GM12873 (cell line): ENCODE data around the gene PUSL1.

Experiments used
- TF ChIP-seq, protein P1 (sequence below): IDR thresholded peaks from 2 replicates; pipeline ENCODE4 v1.5.1; 2012; ENCODE audit warnings: low read depth, mild to moderate bottlenecking, moderate library complexity, low read length, control low read depth; ENCODE audit not compliant: insufficient read depth; ENCODE audit errors: missing control alignments

The PUSL1 gene

DNA sequence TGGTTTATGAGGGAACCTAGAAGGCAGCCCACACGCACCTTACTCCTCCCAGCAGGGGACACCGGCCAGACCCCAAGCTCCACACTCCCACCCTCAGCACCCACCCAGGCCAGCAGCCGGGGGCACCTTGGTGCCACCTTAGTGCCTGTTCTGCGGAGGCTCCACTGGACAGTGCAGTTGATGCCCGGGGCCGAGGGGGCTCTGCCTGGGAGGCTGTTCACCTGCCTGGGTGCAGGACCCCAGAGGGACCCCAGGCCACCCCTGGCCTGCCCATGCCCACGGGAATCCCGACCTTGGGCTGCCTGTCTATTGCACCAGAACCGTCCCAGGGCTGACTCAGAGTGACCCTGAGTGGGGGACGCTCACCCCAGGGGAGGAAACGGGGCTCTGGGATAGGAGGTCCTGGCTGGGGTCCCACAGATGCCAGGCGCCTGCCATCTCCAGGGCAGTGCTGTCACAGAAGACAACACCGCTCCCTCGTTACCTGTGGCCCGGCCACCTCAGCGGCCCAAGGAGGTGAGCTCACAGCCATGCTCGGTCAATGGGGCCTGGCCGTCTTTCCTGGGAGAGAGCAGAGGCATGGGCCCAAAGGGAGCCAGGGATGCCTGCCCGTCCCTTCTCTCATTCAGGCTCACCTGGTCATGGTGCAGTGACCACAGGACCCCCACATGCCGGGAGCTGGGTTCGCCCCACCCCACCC, 27.5 kb upstream of the PUSL1 start:
- TF ChIP-seq, protein P1, sequence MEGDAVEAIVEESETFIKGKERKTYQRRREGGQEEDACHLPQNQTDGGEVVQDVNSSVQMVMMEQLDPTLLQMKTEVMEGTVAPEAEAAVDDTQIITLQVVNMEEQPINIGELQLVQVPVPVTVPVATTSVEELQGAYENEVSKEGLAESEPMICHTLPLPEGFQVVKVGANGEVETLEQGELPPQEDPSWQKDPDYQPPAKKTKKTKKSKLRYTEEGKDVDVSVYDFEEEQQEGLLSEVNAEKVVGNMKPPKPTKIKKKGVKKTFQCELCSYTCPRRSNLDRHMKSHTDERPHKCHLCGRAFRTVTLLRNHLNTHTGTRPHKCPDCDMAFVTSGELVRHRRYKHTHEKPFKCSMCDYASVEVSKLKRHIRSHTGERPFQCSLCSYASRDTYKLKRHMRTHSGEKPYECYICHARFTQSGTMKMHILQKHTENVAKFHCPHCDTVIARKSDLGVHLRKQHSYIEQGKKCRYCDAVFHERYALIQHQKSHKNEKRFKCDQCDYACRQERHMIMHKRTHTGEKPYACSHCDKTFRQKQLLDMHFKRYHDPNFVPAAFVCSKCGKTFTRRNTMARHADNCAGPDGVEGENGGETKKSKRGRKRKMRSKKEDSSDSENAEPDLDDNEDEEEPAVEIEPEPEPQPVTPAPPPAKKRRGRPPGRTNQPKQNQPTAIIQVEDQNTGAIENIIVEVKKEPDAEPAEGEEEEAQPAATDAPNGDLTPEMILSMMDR: no peak

DNA sequence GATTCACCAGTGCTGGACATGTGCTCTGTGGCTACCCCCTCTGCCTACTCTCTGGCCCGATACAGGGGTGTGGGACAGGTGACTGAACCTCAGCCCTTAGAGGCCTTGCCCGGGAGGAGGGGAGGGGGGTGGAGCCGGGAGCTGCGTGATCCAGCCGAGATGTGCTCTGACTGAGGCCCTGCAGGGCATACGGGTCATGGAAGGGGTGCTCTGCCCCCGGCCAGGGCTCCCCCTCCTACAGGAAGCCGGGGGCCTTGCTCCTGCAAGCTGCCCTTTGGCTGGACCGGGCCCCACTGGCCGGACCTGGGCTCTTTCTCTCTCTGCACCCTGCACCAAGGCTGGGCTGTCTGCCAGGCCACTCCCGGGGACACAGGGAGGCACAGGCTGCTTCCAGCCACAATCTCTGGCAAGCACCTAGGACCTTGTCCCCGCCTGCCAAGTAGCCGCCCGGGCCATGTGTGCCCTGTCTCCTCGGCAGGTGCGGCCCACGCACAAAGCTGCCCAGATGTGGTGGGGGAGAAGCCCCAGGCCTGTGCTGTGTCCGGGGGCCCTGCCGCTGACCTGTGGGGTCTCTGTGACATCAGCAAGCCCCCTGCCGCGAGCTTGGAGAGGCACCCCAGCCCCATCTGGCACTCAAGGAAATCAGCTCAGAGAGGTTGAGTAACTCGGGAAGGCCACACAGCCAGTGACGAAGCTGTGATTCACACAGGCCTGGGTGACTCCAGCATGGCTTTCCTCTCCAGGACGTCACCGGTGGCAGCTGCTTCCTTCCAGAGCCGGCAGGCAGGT, 26.7 kb upstream of the PUSL1 start:
- TF ChIP-seq, protein P1: no peak

DNA sequence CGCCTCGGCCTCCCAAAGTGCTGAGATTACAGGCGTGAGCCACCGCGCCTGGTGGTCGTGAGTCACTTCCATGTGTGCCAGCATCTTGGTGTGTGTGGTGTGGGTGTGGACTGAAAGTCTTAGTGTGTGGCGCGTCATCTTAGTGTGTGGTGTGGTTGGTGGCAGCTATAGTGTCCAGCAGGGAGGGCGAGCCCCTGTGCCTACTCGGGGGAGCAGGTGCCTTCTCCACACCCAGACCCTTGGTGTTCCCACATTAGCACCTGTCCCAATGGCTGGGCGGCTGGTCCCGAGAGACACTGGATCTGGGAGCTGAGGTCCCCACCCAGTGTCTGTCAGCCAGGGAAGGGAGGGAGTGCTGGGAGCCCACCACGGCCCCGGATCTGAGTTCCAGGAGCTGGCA, 25.4 kb upstream of the PUSL1 start:
- TF ChIP-seq, protein P1: no peak

DNA sequence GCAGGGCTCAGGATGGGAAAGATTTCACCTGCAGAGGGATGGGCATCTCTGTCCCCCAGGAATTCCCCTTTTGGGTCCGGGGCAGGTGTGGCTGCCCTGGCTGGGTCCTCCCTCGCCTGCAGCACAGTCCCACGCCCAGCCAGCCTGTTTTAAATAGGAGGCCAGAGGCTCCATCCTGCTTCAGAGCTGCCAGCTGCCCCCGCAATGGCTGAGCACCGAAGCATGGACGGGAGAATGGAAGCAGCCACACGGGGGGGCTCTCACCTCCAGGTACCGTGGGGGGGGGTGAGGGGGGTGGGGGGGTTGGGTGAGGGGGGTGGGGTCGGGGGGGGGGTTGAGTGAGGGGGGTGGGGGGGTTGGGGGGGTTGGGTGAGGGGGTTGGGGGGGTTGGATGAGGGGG, 24.6 kb upstream of the PUSL1 start:
- TF ChIP-seq, protein P1: peak; percentile 3

DNA sequence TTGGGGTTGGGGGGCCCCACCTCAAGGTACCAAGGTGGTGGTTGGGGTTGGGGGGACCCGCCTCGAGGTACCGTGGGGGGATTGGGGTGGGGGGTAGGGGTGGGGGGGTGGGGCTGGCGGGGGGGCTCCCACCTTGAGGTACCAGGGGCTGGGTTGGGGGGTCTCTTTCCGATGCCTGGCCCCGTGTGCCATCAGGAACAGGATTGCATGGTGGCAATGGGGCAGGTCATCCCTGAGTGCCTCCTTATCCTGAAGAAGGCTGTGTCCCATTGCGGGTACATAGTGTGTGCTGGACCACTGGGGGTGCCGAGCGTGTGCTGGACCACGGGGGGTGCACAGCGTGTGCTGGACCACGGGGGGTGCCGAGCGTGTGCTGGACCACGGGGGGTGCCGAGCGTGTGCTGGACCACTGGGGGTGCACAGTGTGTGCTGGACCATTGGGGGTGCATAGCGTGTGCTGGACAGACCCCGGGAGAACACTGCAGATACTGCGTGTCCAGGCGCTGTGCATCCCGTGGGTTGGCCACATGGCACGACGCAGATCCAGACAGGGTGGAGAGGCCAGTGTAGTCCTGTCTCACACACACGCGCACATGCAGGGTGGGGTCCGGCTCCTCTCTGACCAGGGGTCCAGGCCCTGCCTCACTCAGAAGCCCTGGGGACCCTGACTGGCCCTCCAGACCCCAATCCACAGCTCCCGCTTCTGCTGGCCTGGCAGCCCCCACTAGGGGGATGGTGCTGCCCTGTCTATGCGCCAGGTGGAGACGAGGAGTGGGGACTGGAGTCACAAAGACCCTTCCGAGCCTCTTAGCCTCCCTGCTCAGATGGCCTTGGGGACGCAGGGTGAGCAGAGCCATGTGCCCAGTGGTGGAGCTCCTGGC, 23.9 kb upstream of the PUSL1 start:
- TF ChIP-seq, protein P1: no peak

DNA sequence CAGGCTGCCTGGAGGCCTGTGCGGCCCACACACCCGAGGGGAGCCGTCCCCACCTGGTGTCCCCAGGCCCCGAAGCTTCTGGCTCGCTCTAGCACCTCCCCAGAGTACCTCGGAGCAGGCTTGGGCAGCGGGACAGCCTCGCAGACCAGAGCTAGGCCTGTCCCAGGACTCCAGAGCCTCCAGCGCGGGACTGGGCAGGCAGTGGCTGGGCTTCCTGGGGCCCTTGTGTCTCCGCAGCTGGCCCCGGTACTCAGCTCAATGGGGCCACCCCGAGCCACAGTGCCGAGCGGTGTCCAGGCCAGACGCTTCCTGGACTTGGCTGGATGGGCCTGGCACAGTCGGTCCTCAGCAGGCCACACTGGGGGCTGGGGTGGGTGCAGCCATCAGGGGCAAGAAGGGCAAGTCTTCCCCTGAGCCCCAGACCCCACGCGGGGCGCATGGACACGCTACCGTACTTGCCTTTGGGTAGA, 23.3 kb upstream of the PUSL1 start:
- TF ChIP-seq, protein P1: no peak

DNA sequence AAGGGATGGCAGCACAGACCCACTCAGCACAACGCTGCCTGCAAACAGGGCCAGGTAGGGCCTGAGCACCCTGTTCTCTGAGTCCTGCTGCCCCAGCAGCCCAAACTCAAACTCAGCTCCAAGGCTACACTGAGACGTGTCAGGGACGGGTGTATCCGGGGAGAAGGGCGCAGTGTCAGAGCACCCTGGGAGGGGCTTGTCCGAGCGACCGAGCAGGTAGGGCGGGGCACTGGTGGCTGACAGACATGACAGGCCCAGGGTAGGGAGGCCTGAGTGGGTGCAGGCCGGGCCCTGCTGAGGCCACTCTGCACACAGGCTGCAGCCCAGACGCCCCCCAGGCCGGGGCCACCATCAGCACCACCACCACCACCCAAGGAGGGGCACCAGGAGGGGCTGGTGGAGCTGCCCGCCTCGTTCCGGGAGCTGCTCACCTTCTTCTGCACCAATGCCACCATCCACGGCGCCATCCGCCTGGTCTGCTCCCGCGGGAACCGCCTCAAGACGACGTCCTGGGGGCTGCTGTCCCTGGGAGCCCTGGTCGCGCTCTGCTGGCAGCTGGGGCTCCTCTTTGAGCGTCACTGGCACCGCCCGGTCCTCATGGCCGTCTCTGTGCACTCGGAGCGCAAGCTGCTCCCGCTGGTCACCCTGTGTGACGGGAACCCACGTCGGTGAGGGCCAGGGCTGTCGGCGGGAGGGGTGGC, 22.6 kb upstream of the PUSL1 start:
- TF ChIP-seq, protein P1: no peak
